NCI-H2081 treated with DMSO at 0.1 percent for 48 hours (cell line): ENCODE measurements around the gene TRPM5.

Source experiments
- DNase-seq: peaks from one replicate; lab custom pipeline; 2025; lab: John Stamatoyannopoulos, UW

Gene TRPM5

DNA sequence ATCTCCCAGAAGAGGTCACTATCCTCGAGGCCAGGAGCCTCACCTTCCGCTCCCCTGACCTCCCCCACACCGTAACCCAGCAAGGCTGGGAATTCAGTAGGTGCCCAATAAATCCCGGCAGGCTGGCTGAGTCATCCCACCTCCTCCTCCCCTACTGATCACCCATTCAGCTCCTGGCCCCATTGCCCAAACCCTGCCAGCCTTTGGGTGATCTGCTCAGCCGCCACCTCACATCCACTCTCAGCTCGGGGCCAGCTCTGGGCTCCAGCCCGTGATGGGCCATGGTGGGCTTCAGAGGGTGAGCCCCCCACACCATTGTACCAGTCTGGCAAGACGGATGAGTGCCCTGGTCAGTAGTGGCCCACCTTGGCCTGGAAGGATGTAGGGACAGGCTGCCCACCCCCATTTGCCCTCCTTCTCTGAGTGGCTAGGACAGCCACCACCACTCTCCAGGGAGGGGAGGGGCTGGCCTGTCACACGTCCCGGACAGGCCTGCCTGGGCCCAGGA lies 8.2 kb downstream of the TRPM5 start:
- DNase-seq, result no peak

DNA sequence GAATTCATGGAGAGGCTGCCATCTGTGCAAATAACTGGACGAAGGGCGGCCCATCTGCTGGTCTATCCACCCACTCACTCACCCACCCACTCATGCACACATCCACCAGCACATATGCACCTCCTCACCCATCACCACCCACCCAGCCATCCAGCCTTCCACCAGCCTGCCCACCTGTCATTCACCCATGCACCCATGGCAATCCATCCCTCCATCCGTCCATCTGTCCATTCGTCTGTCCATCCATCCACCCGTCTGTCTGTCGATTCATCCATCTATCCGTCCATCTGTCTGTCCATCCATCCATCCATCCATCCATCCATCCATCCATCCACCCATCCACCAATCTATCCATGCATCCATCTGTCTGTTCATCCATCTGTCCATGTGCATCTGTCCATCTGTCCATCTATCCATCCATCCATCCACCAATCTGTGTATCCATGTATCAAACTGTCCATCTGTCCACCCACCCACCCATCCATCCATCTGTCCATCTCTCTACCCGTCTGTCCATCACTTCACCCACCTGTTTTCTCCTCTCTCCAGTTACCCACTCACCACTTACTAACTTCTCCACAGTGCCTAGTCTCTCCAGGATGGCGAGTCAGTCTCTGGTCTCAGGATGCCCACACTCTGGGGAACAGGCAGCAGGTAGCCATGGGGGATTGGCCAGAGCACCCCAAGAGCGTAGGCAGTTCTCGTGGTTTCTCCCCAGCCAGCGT lies 8.9 kb downstream of the TRPM5 start:
- no peak for DNase-seq

DNA sequence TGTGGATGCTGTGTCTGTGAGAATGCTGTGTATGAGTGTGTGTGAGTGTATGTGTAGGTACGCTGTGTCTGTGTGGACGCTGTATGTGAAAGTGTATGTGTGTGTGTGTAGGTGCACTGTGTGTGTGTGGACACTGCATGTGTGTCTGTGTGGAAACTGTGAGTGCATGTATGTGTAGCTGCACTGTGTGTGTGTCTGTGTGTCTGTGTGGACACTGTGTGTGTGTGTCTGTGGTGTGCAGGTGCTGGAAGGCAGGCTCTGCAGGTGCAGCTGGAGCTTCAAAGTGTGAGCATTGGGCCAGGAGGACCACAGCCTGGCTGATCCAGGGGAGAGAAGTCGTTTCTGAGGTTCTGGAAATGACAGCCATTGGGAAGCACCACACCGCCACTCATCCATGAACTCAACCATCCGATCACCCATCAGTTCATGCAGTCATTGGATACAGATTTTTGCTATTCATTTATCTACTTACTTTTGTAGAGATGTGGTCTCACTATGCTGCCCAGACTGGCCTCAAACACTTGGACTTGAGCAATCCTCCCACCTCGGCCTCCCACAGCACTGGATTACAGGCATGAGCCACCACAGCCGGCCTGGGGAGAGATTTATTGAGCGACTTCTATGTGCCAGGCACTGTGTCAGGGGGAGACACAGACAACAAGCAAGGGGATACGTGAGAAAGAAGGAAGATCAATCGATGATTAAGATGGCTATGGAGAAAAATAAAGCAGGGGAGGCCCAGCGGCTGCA lies 9.6 kb downstream of the TRPM5 start:
- DNase-seq, result no peak

DNA sequence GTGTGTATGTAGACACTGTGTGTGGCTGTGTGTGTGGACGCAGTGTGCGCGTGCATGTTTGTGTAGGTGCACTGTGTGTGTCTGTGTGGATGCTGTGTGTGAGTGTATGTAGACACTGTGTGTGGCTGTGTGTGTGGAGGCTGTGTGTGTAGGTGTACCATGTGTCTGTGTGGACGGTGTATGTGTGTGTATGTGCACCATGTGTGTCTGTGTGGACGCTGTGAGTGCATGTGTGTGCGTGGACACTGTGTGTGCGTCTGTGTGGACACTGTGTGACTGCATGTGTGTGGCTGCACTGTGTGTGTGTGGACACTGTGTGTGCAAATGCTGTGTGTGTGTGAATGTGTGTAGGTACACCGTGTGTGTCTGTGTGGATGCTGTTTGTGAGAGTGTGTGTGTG lies 10.3 kb downstream of the TRPM5 start:
- DNase-seq, result no peak

DNA sequence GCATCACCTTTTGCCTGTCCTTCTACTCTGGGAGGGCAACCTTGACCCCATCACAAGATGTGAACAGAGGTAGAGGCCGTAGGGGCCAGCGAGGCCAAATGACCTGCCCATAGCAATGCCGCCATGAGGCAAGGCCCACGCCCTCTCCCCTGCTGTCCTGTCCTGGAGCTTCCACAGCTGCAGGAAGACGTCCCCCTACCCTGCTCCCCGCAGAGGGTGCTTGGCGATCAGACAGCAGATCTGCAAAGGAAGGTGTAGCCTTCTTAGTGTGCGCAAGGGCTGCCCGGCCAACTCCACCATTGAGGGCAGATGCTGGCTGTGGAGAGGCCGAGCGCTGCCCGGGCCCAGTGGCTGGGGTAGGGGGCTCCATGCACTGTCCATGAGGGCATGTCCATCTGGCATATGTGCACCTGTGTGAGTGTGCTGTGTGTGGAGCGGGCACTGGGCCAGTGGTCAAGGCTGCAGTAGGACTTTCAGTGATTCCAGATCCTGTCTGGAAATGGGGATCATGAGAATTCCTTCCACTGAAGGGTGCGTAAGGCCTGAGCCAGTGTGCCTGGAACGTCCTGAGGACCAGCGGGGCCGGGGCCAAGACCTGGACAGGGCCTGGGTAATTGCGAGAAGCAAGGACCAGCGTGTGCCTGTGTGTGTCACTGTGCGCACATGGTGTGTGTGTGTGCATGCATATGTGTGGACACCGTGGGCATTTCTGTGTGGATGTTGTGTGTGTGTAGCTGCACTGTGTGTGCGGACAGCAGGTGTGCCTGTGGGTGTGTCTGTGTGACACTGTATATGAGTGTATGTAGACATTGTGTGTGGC lies 11.0 kb downstream of the TRPM5 start:
- no peak for DNase-seq

DNA sequence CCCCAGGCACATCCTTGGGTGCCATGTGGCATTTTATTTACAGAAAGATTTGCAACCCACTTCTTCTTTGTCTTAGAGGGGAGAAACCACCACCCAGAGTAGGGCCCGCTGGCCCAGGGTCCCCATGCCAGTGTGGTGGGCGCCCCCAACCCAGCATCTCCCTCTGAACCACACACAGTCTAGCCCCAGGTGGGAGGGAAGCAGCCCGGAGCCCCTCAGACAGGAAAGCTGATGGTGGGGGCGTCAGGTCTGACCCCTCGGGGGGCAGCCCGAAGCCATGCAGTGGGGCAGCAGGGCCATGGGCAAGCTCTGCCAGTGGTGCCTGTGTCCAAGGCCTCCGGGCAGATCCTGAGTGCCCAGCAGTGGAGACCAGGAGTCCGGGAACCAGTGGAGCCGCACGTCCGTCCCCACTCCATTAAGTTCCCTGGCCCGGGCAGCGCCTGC lies 11.7 kb downstream of the TRPM5 start:
- no peak for DNase-seq

DNA sequence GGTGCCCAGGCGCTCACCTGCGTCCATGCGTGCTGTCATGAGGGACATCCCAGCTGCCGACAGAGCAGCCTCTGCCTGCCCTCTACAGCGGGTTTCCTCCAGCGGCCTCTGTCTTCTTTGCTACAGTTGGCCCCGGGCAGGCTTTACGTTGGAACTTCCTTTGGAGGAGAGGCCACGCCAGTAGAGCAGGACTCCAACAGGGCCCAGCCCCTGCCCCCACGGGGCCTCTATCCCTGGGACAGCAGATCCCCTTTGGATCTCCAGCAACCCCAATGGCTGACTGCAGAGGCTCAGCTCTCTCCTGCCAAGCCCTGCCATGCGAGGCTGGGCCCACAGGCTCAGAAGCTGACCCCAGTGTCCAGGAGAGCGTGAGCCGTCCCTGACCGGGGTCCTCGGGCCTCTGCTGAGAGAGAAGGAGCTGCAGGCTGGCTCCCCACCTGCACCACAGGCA lies 12.1 kb downstream of the TRPM5 start:
- no peak for DNase-seq

DNA sequence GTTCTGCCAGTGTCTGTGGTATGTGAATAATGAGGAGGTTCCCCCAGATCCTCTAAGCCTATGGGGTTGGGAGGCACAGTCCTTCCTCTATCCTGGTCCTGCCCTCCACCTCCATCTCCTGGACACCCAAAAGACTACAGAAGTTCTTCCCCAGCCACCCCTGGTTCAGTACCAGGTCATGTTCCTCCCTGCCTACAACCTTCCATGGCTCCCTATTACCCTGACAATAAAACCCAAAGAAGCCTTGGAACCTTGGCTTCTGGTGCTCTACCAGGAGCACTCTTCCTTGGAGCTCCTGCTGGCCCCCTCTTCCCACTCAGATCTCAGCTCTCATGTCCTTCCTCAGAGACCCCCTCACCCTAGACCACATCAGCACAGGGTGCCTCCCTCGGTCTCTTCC lies 12.9 kb downstream of the TRPM5 start:
- DNase-seq, result no peak

DNA sequence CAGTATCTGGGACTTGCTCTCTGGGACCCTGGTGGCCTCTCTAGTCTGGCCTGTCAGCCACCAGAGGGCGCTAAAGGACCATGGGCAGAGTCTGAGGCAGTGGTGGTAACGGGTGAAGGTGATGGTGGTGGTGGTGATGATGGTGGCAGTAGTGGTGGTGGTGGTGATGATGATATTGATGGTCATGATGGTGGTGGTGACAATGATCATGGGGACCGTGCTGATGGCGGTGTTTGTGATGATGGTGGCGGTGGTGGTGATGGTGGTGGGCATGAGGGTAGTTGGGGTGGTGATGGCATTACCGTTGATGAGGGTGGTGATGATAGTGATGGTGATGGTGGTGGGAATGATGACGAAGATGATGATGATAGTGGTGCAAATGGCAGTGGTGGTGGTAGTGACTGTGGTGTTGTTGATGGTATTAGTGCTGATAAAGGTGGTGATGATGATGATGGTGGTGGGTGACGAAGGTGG lies 16.0 kb downstream of the TRPM5 start:
- no peak for DNase-seq

DNA sequence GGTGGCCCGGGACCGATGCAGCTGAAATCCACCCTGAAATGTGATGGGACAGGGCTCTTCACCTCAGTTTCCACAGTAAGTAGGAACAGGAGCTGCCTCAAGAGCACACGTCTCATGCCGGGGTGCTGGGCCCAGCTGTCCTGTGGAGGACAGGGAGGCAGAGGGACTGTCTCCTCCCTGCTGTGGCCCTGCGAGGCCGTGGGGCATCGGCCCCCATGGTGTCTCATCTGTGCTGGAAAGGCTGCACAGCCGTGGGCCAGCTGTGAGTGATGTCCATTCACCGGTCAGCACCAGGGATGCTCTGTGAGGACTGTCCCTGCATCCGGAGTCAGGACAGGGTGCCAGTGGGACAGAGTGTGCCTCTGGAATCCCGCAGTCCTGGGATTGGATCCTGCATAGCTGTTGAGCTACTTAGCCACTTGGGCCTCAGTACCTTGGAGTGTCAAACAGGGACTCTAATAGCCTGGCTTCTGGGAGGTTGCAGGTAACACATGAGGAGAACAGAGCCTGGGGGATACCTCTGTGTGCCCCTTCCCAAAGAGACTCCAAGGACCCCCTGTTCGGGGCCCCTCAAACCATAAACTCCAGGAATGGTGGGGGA lies 16.5 kb downstream of the TRPM5 start:
- DNase-seq, result no peak

DNA sequence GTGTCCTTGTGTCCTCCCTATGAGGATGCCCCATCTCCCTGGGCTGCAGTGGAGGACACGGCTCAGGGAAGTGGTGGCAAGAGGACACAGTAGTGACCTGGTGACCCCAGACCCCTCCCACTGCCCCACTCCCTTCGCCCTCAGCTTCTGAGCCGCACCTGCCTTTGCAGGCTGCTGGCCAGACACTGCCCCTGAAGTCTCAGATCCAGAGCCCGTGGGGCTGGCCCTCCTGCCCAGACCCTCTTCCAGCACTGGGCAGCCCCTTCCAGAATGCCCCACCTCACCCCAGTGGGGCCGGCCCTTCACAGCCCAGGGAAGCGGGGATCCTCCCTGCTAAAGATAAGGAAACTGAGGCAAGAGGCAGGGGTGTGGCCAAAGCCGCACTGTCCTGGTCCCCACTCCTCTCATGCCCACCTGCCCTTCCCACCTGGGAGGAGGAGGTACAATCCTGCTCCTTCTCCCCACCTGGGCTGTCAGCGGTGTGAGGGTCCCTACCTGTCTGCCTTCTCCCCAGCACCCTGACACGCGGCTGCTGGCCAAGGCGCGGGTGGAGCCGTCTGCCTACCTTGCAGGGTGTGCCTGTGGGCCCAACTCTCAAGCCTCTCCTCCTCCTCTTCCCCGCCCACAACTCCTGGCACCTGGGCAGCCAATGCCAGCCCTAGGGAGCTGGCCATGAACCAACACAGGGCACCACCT lies 17.3 kb downstream of the TRPM5 start:
- no peak for DNase-seq

DNA sequence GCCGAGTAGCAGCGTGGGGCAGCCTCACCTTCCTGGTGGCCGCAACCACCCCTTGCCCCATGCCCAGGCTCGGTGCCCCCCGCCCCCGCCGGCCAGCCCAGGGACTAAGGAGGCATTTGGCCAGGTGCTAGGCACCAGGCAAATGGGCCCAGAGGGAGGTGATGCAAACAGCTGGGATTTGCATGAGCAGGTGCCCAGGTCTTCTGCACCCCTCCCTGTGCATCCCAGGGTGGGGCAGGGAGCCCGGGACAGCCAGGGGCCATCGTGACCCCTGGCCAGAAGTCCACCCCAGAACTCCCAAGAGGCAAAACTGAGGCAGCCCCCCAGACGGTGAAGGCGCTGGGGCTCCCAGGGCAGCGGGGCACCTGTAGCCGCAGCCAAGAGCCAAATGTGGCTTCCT lies 18.1 kb downstream of the TRPM5 start:
- DNase-seq, result no peak

DNA sequence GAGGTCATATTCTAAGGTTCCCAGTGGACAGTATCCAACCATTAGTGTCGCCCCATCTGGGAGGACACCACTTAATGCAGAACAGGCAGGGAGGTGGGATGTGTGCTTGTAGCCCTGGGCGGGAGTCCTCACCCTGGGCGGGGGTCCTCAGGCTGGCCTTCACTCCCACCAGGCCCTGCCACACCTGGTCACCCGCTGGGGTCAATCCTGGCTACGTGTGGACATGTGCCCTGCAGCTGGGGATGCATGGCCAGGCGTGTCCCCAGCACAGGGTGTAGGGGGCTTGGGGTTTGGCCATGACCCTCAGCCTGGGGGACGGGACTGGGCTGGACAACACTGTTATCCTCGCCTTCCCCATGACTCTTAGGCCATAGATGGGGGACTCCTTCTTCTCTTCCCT lies 18.8 kb downstream of the TRPM5 start:
- DNase-seq, result no peak

DNA sequence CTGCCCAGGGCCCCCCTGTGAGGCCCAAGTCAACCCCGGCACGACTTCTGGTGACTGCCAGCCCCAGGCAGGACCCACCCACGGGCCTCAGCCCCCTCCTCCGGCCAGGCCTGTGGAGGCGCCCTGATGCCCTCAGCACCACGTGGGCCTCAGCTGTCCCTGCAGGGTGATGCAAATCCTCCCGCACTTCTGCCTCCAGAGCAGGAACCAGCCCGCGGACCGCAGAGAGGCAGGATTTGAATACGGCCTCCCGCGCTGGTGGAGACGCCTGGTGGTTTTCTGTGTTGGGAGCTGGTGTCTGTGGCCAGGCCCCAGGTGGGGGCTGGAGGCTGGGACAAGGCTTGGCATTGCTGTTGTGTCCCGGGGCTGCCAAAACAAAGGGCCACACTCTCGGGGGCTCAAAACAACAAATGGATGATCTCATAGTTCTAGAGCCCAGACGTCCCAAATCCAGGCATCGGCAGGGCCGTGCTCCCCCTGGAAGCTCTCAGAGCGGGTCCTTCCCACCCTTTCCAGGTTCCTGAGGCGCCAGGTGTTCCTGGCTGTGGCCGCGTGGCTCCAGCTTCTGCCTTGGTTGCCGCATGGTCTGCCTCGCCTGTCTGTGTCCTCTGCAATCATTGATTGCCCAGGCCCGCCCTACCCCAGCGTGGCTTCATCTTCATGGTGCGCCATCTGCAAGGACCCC lies 19.4 kb downstream of the TRPM5 start:
- DNase-seq, result no peak

DNA sequence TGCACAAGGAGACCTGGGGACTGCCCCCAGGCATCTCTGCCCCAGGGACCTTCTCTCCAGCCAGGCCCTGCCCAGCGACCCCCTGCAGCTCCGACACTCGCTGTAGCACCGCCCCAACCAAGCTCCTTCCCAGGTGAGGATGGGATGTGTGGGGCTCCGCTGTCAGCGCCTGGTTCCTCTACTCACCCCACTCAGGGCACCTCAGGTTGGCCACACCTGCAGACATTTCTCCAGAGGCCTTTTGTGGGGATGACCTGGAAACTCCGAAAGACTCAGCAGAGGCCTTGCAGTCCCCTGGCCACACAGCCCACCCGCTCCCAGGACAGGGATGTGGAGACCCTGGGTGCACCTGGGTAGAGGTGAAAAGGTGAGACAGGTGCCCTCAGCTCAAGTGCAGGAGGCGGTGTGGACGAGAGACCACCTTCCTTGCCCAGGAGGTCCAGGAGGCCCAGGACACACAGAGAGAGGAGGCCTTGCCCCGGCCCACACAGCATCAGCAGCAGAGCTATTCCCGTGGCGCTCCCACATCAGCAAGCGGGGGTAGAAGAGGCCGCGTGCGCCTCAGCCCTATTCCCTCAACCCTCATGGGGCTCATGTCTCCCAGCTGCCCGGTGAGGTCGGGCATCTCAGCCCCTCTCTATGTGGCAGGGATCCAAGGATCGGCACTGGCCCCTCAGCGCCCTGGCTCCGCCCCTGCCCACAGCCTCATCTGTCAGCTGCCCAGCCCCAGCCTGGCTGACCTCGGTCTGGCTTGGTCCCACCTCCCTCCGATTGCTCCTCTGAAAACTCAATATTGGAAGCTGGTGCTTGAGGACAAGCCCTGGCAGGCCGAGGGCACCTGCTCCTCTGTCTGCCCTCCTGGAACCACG lies 20.9 kb downstream of the TRPM5 start:
- no peak for DNase-seq

DNA sequence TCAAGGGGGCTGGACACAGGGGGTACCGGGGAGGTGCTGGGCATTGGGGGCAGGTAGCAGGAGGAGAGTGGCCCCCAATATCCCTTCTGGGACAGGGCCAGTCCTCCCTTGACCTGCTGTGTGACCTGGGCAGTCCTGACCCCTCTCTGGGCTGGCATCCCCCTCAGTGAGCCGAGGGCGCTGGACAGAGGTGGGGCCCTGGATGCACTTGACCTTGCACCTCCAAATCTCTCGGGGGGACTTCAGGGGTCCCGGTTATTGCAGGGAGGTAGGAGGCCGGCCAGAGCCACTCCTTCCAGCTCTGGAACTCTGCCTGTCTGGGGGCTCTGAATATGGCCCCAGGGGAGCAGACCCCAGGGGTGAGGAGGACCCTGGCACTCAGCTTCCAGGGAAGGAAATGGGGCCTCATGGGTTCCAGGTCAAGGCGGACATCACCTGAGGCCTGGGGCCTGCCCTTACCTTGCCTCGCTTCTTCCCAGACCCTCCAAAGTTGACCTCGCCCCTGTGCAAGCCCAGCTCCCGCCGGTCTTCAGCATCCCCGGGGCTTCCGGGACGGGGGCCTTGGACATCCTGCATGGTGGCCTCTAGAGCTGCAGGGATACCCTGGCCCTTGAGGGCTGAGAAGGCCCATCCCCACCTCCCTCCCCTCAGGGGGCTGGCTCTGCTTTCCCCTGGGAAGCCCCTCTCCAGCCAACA lies 21.7 kb downstream of the TRPM5 start:
- no peak for DNase-seq

DNA sequence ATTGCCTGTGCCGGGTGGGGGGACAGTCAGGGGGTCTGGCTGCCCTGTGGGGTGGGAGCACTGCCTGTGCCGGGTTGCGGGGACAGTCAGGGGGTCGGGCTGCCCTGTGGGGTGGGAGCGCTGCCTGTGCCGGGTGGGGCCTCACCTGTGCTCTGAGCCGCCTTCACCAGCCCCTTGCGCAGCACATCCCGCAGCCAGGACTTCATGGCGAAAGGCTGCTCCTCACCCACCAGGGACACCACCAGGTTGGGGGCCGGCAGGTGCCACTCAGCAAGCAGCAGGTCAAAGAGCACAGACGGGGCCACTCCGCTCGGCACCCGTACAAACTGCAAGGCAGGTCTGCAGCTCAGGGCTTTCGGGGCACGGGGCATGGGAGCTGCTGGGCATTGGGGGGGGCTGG lies 22.3 kb downstream of the TRPM5 start:
- no peak for DNase-seq

DNA sequence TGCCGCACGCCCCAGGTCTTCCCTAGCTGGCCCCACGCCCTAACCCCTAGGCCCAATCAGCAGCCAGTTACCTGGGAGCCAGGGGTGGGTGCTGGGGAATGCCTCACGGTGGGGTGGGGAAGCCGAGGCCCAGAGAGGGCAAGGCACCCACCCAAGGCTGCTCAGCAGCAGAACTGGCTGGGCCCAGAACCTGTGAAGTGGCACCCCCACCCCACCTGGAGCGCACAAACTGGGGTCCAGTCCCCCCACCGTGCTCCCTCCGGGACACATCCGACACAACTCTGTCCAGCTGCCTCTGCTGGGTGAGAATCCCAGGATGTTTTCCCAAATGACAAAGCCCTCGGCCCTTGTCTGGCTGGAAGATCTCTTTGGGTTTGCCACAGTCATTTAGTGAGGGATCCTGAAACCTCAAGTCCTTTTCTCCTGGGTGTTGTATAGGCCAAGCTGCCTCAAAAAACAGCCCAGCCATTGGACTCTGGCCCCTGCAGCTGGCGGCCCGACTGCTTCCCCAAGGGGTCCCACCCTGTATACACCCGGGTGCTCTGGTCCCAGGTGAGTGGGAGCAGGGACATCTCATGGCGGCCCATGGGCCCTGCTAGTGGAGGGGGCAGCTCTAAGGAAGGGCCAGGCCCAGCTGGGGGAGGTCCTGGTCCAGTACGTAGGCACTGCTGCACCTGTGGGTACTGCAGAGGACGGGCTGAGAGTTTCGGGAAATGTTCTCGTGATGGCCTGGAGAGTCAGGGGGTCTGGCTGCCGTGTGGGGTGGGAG lies 22.9 kb downstream of the TRPM5 start:
- no peak for DNase-seq
